HG03432 (cell line): ENCODE data around the gene CD300C.
"Not testable (repeated sequence)": the region's sequence is repeated elsewhere in the genome, so short reads cannot be mapped to it uniquely, and the experiment has no call there.

Experiments
- ATAC-seq: cut with Tn5 transposase; IDR thresholded peaks from one replicate; pipeline ENCODE4 v1.9.1; 2021; ENCODE audit warnings: mild to moderate bottlenecking, moderate library complexity; ENCODE audit not compliant: unreplicated experiment

CD300C gene

GRCh38 chr17:74514632-74515334 lies 31.1 kb downstream of the CD300C start:
- ATAC-seq: no peak

GRCh38 chr17:74513987-74514631 lies 31.8 kb downstream of the CD300C start:
- ATAC-seq: no peak

GRCh38 chr17:74512624-74513091 lies 33.3 kb downstream of the CD300C start:
- ATAC-seq: peak; percentile 66

- ATAC-seq: no peak
Measured at GRCh38 chr17:74512036-74512435, 33.9 kb downstream of the CD300C start.

- no peak for ATAC-seq
Measured at GRCh38 chr17:74508156-74508555, 37.8 kb downstream of the CD300C start.

GRCh38 chr17:74503949-74504348 lies 42.0 kb downstream of the CD300C start:
- ATAC-seq: not testable (repeated sequence)

- no peak for ATAC-seq
Measured at GRCh38 chr17:74502861-74503260, 43.1 kb downstream of the CD300C start.

GRCh38 chr17:74499992-74500391 lies 45.9 kb downstream of the CD300C start:
- ATAC-seq: no peak

- ATAC-seq: no peak
Measured at GRCh38 chr17:74497471-74497870, 48.4 kb downstream of the CD300C start.

GRCh38 chr17:74493331-74493833 lies 52.5 kb downstream of the CD300C start:
- no peak for ATAC-seq

GRCh38 chr17:74491626-74492025 lies 54.3 kb downstream of the CD300C start:
- no peak for ATAC-seq
